H1 (cell line): ENCODE results near the gene CHSY1. TPM values are rescaled to one million over a fixed set of nuclear protein-coding genes. Genes with fewer than 3 reads are reported as not detected.

Experiments
- CTCF ChIA-PET: fragments of 300-600 bp; sonication (Branson Sonifier 250); formaldehyde crosslinking; loops from one replicate; lab custom pipeline; 2021; ENCODE audit not compliant: partially characterized antibody; lab: Charles Lee
- POLR2A ChIA-PET: fragments of 300-600 bp; sonication (Branson Sonifier 250); formaldehyde crosslinking; loops from one replicate; lab custom pipeline; 2021; ENCODE audit warnings: inconsistent platforms; ENCODE audit not compliant: partially characterized antibody; lab: Charles Lee
- DNase-seq, 2 experiments: peaks; one replicate each; pipeline versions ENCODE4 v3.0.0 to v3.0.0-alpha.2; 2010 to 2022; ENCODE audit warnings: low spot score in 2 of 2, low read depth in 1 of 2, mixed read lengths in 1 of 2
- FAIRE-seq: peaks from 2 replicates; lab custom pipeline; 2011; peaks lifted over from hg19 to GRCh38; lab: Jason Lieb, UNC
- H2AFZ ChIP-seq: 2 replicates; pipeline ENCODE4 v1.8.1; 2012; ENCODE audit warnings: low read length, inconsistent platforms
- H2AK5ac ChIP-seq: 2 replicates; pipeline ENCODE4 v1.6.1; 2013; ENCODE audit warnings: low read depth, low read length
- H2BK120ac ChIP-seq: replicated peaks from 2 replicates; pipeline ENCODE3; 2013; ENCODE audit warnings: low read depth, low read length, inconsistent platforms
- H2BK12ac ChIP-seq: 2 replicates; pipeline ENCODE4 v1.6.1; 2013; ENCODE audit warnings: low read depth, low read length
- H2BK15ac ChIP-seq: 2 replicates; pipeline ENCODE4 v1.6.1; 2013; ENCODE audit warnings: low read length
- H2BK20ac ChIP-seq: 2 replicates; pipeline ENCODE4 v1.6.1; 2013; ENCODE audit warnings: low read length
- H2BK5ac ChIP-seq: 2 replicates; pipeline ENCODE4 v1.6.1; 2013; ENCODE audit warnings: low read depth, low read length
- H3K14ac ChIP-seq: 2 replicates; pipeline ENCODE4 v1.6.1; 2013; ENCODE audit warnings: inconsistent platforms; ENCODE audit not compliant: insufficient read length
- H3K18ac ChIP-seq: 2 replicates; pipeline ENCODE4 v1.6.1; 2013; ENCODE audit warnings: low read length; ENCODE audit errors: extremely low read depth
- H3K23ac ChIP-seq: 2 replicates; pipeline ENCODE4 v1.6.1; 2013; ENCODE audit warnings: inconsistent platforms; ENCODE audit not compliant: insufficient read length
- H3K23me2 ChIP-seq: 2 replicates; pipeline ENCODE4 v1.6.1; 2013; ENCODE audit warnings: low read depth, low read length
- H3K27ac ChIP-seq: 2 replicates; pipeline ENCODE4 v1.6.1; 2011; ENCODE audit warnings: low read depth, low read length, inconsistent platforms
- H3K27me3 ChIP-seq, 4 experiments: replicated peaks in 1 of 4; 1 replicate in 1 of 4; 2 replicates in 3 of 4; pipeline versions ENCODE4 v1.6.1 to v1.8.1; 2011 to 2013; ENCODE audit warnings: low read length in 3 of 4, mild to moderate bottlenecking in 3 of 4, inconsistent platforms in 2 of 4, mixed read lengths in 2 of 4, moderate library complexity in 1 of 4; ENCODE audit not compliant: control insufficient read depth in 3 of 4, insufficient read depth in 3 of 4; ENCODE audit errors: extremely low read depth in 1 of 4
- H3K36me3 ChIP-seq, 4 experiments: 2 replicates each; pipeline versions ENCODE4 v1.6.1 to v1.8.1; 2011 to 2013; ENCODE audit warnings: mild to moderate bottlenecking in 4 of 4, low read length in 3 of 4, moderate library complexity in 2 of 4, control low read depth in 1 of 4, inconsistent platforms in 1 of 4; ENCODE audit not compliant: insufficient read depth in 4 of 4, control insufficient read depth in 2 of 4
- H3K4ac ChIP-seq: replicated peaks from 2 replicates; pipeline ENCODE3; 2013; ENCODE audit warnings: low read length, low read depth, mixed read lengths, inconsistent platforms; ENCODE audit not compliant: insufficient read length
- H3K4me1 ChIP-seq, 4 experiments: replicated peaks in 1 of 4; 1 replicate in 1 of 4; 2 replicates in 3 of 4; pipeline versions ENCODE4 v1.6.1 to v1.8.1; 2011 to 2013; ENCODE audit warnings: low read length in 3 of 4, inconsistent platforms in 2 of 4, mixed read lengths in 1 of 4; ENCODE audit not compliant: insufficient read depth in 4 of 4, control insufficient read depth in 3 of 4
- H3K4me2 ChIP-seq, 2 experiments: 2 replicates each; pipeline versions ENCODE4 v1.6.1 to v1.8.1; 2011 to 2013; ENCODE audit warnings: low read depth in 2 of 2, low read length in 2 of 2, control low read depth in 1 of 2, inconsistent platforms in 1 of 2, mild to moderate bottlenecking in 1 of 2; ENCODE audit not compliant: insufficient read depth in 1 of 2
- H3K4me3 ChIP-seq, 4 experiments: fragments of 200-600, 300-600 bp in 1 of 4; sonication (generic), shearing (Covaris generic), sonication (Bioruptor Twin) in 1 of 4; 2 replicates each; pipeline versions ENCODE4 v1.5.1 to v1.8.1; 2011 to 2016; ENCODE audit warnings: low read length in 4 of 4, low read depth in 3 of 4, control low read depth in 2 of 4, inconsistent platforms in 2 of 4, mild to moderate bottlenecking in 2 of 4, mixed read lengths in 1 of 4, moderate library complexity in 1 of 4; ENCODE audit not compliant: insufficient read depth in 2 of 4; ENCODE audit errors: extremely low read depth in 1 of 4
- H3K56ac ChIP-seq: replicated peaks from 2 replicates; pipeline ENCODE3; 2013; ENCODE audit warnings: low read depth, mild to moderate bottlenecking, mixed read lengths, low read length, inconsistent platforms; ENCODE audit not compliant: insufficient read length
- H3K79me1 ChIP-seq: 2 replicates; pipeline ENCODE4 v1.6.1; 2013; ENCODE audit warnings: low read depth, low read length, control low read depth
- H3K79me2 ChIP-seq, 2 experiments: 2 replicates each; pipeline versions ENCODE4 v1.6.1 to v1.8.1; 2012 to 2013; ENCODE audit warnings: low read length in 2 of 2, mild to moderate bottlenecking in 2 of 2, inconsistent platforms in 1 of 2; ENCODE audit not compliant: insufficient read depth in 2 of 2, control insufficient read depth in 1 of 2
- H3K9ac ChIP-seq, 4 experiments: replicated peaks in 1 of 4; 1 replicate in 1 of 4; 2 replicates in 3 of 4; pipeline versions ENCODE4 v1.6.1 to v1.8.1; 2011 to 2013; ENCODE audit warnings: low read depth in 3 of 4, low read length in 3 of 4, control low read depth in 2 of 4, mild to moderate bottlenecking in 2 of 4, moderate library complexity in 2 of 4, inconsistent platforms in 1 of 4; ENCODE audit errors: extremely low read depth in 1 of 4
- H3K9me3 ChIP-seq, 2 experiments: 2 replicates each; pipeline versions ENCODE4 v1.6.1 to v1.8.1; 2012 to 2013; ENCODE audit warnings: mild to moderate bottlenecking in 2 of 2, moderate library complexity in 2 of 2, control low read depth in 1 of 2, inconsistent platforms in 1 of 2, low read depth in 1 of 2, low read length in 1 of 2, mixed read lengths in 1 of 2; ENCODE audit not compliant: insufficient read depth in 2 of 2
- H4K20me1 ChIP-seq, 2 experiments: replicated peaks in 1 of 2; 2 replicates each; pipeline versions ENCODE3 to v1.8.1; 2011 to 2013; ENCODE audit warnings: inconsistent platforms in 2 of 2, low read length in 2 of 2, mild to moderate bottlenecking in 1 of 2; ENCODE audit not compliant: insufficient read depth in 2 of 2, control insufficient read depth in 1 of 2
- H4K5ac ChIP-seq: 2 replicates; pipeline ENCODE4 v1.6.1; 2013; ENCODE audit warnings: low read length, low read depth, mixed read lengths, inconsistent platforms; ENCODE audit not compliant: insufficient read length
- H4K8ac ChIP-seq: 2 replicates; pipeline ENCODE4 v1.8.0; 2013; ENCODE audit warnings: mild to moderate bottlenecking, moderate library complexity, low read length, inconsistent platforms; ENCODE audit not compliant: insufficient read depth; ENCODE audit errors: extremely low read depth
- H4K91ac ChIP-seq: replicated peaks from 2 replicates; pipeline ENCODE3; 2013; ENCODE audit warnings: low read length, mixed read lengths, inconsistent platforms; ENCODE audit not compliant: insufficient read length
- CEBPB ChIP-seq: IDR thresholded peaks from 2 replicates; pipeline ENCODE4 v1.6.1; 2012; ENCODE audit warnings: low read depth, low read length
- CHD1 ChIP-seq: IDR thresholded peaks from 2 replicates; pipeline ENCODE4 v1.6.1; 2012; ENCODE audit warnings: low read depth, low read length, improper control_type of control experiment
- POU5F1 ChIP-seq: IDR thresholded peaks from 2 replicates; pipeline ENCODE4 v1.6.1; 2011; ENCODE audit warnings: low read depth, mild to moderate bottlenecking, low read length, moderate library complexity
- SIN3A ChIP-seq, 2 experiments: IDR thresholded peaks in 1 of 2; conservative IDR thresholded peaks in 1 of 2; 2 replicates each; pipeline ENCODE4 v1.6.1; 2011 to 2012; ENCODE audit warnings: low read length in 2 of 2, improper control_type of control experiment in 1 of 2, low read depth in 1 of 2, mild to moderate bottlenecking in 1 of 2
- YY1 ChIP-seq: IDR thresholded peaks from 2 replicates; pipeline ENCODE4 v1.6.1; 2011; ENCODE audit warnings: low read depth, mild to moderate bottlenecking, low read length
- WGBS, 2 experiments: shearing (Covaris generic) in 1 of 2; methylation state at CpG; one replicate each; pipeline versions ENCODE4 v1.1.6 to v1.1.7; 2013 to 2015; ENCODE audit warnings: low lambda C conversion rate in 2 of 2, mixed read lengths in 2 of 2, inconsistent platforms in 1 of 2, low coverage in 1 of 2, missing lambda C conversion rate in 1 of 2; ENCODE audit not compliant: insufficient replicate concordance in 2 of 2, insufficient coverage in 1 of 2, insufficient read length in 1 of 2; ENCODE audit errors: extremely low coverage in 1 of 2, missing lambda C conversion rate in 1 of 2; 5-methylcytosine and 5-hydroxymethylcytosine counted together
- polyA plus RNA-seq, 7 experiments: library from polyadenylated mRNA; depleted of rRNA in 3 of 7; stranded (reverse) in 5 of 7; unstranded in 2 of 7; fragments of >200 nt in 5 of 7; fragments of 200-250 nt in 2 of 7; gene quantifications; 1 replicate in 5 of 7; 2 replicates in 1 of 7; 4 replicates in 1 of 7; pipeline versions ENCODE4 v1.2.1 to v1.2.3, GENCODE V29; 2011 to 2013; ENCODE audit warnings: missing spikeins in 2 of 7, mixed read lengths in 2 of 7
- total RNA-seq: library from RNA; stranded (reverse); fragmentation: NEBNext Ultra II Directional; extraction: Animal tissue kit (Norgen Biotek cat#: 25700); gene quantifications from 2 replicates; pipeline ENCODE4 v1.2.1, GENCODE V29; 2021
- TF ChIP-seq, protein P1 (sequence below), 3 experiments: IDR thresholded peaks; 1 replicate in 2 of 3; 2 replicates in 1 of 3; pipeline versions ENCODE4 v1.5.1 to v1.6.1; 2011; ENCODE audit warnings: low read length in 3 of 3, mild to moderate bottlenecking in 3 of 3, inconsistent platforms in 2 of 3, low read depth in 1 of 3, moderate library complexity in 1 of 3; ENCODE audit not compliant: insufficient read depth in 1 of 3; ENCODE audit errors: control extremely low read depth in 1 of 3

Gene CHSY1
- total and polyA plus RNA-seq, 2 of the 8 experiments (the other 6 are each of a cell fraction or from before 2014, with no cell fraction given), result 24.9 to 60.7 TPM

DNA sequence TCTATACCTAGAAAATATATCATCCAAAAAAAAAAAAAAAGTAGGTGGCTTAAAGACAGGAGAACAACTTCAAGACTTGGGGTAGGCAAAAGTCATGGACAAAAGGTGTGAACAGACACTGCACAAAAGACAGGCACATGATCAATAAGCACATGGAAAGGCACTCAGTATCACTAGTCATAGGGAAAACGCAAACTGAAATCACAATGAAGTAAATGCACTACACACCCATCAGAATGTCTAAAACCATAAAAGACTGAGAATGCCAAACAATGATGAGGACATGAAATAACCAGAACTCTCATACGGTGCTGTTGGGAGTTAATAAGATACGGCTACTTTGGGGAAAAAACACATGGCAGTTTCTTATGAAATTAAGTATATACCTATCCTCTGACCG is 40.0 kb downstream of the CHSY1 start:
- Histone ChIP-seq H3K27ac (no peak overlapping the region), H3K18ac (no peak overlapping the region), H3K23me2 (no peaks in the 10 kb centered on the region), H4K91ac (no peak overlapping the region), H2AFZ (no peak overlapping the region), H3K36me3 (no peaks in the 10 kb centered on the region; a peak in 1 of 8 replicates), H4K5ac (no peak overlapping the region), H2BK120ac (no peak overlapping the region), H3K56ac (no peak overlapping the region), H2BK15ac (no peak overlapping the region), H3K79me1 (no peaks in the 10 kb centered on the region), H3K4me2 (no peak overlapping the region), H3K79me2 (peaks cover 3 to 99% of the 10 kb centered on the region in 2 experiments), H2BK12ac (no peak overlapping the region), H3K9me3 (no peaks in the 10 kb centered on the region), H3K14ac (no peak overlapping the region), H2AK5ac (no peak overlapping the region), H3K4me1 (peaks cover 0 to 2% (median 0%) of the 10 kb centered on the region in 4 experiments; a peak in 1 of 7 replicates), H4K20me1 (peaks cover 13 to 14% of the 10 kb centered on the region in 2 experiments), H4K8ac (no peak overlapping the region), H3K9ac (peak overlapping the region in 1 of 4 experiments; percentile 31; a peak in 1 of 7 replicates), H2BK5ac (no peak overlapping the region), H3K4me3 (no peak overlapping the region), H2BK20ac (no peak overlapping the region), H3K23ac (no peak overlapping the region), H3K4ac (no peak overlapping the region), H3K27me3 (no peaks in the 10 kb centered on the region)
- CTCF ChIA-PET, result interaction anchor here (1.0 to 1.6 kb wide), 2 partner anchors 18 to 93 kb away, joined by 3 read pairs; no protein-coding TSS in a partner anchor
- 65% methylated on average over 4 of the region's 4 CpGs; no CpG with 5 or more reads in 1 of the 2 experiments for WGBS, 2 experiments
- POLR2A ChIA-PET, result no interaction called here
- DNase-seq (no peak), FAIRE-seq (no peak)
- TF ChIP-seq SIN3A (conservative IDR thresholded peaks at IDR 0.05 in 1 of 2, IDR thresholded peaks at IDR 0.05 in 1 of 2; ENCODE audit: low read depth in 1 of 2, low read length in 2 of 2), result no peak
- no peak for TF ChIP-seq YY1
- no peak for TF ChIP-seq POU5F1
- TF ChIP-seq CHD1, result no peak
- no peak for TF ChIP-seq CEBPB
- TF ChIP-seq, protein P1, sequence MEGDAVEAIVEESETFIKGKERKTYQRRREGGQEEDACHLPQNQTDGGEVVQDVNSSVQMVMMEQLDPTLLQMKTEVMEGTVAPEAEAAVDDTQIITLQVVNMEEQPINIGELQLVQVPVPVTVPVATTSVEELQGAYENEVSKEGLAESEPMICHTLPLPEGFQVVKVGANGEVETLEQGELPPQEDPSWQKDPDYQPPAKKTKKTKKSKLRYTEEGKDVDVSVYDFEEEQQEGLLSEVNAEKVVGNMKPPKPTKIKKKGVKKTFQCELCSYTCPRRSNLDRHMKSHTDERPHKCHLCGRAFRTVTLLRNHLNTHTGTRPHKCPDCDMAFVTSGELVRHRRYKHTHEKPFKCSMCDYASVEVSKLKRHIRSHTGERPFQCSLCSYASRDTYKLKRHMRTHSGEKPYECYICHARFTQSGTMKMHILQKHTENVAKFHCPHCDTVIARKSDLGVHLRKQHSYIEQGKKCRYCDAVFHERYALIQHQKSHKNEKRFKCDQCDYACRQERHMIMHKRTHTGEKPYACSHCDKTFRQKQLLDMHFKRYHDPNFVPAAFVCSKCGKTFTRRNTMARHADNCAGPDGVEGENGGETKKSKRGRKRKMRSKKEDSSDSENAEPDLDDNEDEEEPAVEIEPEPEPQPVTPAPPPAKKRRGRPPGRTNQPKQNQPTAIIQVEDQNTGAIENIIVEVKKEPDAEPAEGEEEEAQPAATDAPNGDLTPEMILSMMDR (IDR thresholded peaks at IDR 0.05; ENCODE audit: control extremely low read depth in 1 of 3, insufficient read depth in 1 of 3, low read depth in 1 of 3, low read length in 3 of 3), result no peak
